ENCODE measurements around the gene CRYBB1. TPM values are rescaled to one million over a fixed set of nuclear protein-coding genes. Genes with fewer than 3 reads are reported as not detected.

The CRYBB1 gene
- total and polyA plus RNA-seq, 4 donors = 1.4 to 3.6 (median 3.2) TPM

- 80% methylated on average over 3 of the region's 4 CpGs for whole genome bisulfite sequencing (ENCODE audit: insufficient coverage)
- no peak for DNase-seq (ENCODE audit: low read depth in 4 of 6, low spot score in 6 of 6)
- Histone ChIP-seq H3K4me1 (ENCODE audit: control insufficient read depth, insufficient read depth, low read length) (peaks cover 4% of the 10 kb centered on the region), H3K27me3 (ENCODE audit: control insufficient read depth, insufficient read depth, low read length) (no peaks in the 10 kb centered on the region), H3K27ac (ENCODE audit: low read depth, low read length) (no peak overlapping the region), H3K36me3 (ENCODE audit: control insufficient read depth, insufficient read depth, low read length) (no peaks in the 10 kb centered on the region), H3K4me3 (ENCODE audit: low read depth, low read length) (no peak overlapping the region), H3K9me3 (ENCODE audit: control insufficient read depth, insufficient read depth, low read length) (no peaks in the 10 kb centered on the region)
Measured at GRCh38 chr22:26597026-26597425, 20.8 kb downstream of the CRYBB1 start.

- Histone ChIP-seq H3K4me3 (ENCODE audit: low read depth, low read length) (no peak overlapping the region), H3K27me3 (ENCODE audit: control insufficient read depth, insufficient read depth, low read length) (no peaks in the 10 kb centered on the region), H3K27ac (ENCODE audit: low read depth, low read length) (no peak overlapping the region), H3K4me1 (ENCODE audit: control insufficient read depth, insufficient read depth, low read length) (peaks cover 12% of the 10 kb centered on the region), H3K9me3 (ENCODE audit: control insufficient read depth, insufficient read depth, low read length) (no peaks in the 10 kb centered on the region), H3K36me3 (ENCODE audit: control insufficient read depth, insufficient read depth, low read length) (no peaks in the 10 kb centered on the region)
- no CpG with 5 or more reads among the region's 1 CpG for WGBS (ENCODE audit: insufficient coverage)
- DNase-seq (ENCODE audit: low read depth in 4 of 6, low spot score in 6 of 6) = no peak
Measured at GRCh38 chr22:26593763-26594162, 24.1 kb downstream of the CRYBB1 start.

GRCh38 chr22:26592421-26592891 is 25.4 kb downstream of the CRYBB1 start:
- H3K27ac ChIP-seq (ENCODE audit: low read depth, low read length) = no peak overlapping the region
- no peaks in the 10 kb centered on the region for H3K36me3 ChIP-seq (ENCODE audit: control insufficient read depth, insufficient read depth, low read length)
- H3K4me3 ChIP-seq (ENCODE audit: low read depth, low read length) = no peak overlapping the region
- 85% methylated on average over 4 of the region's 4 CpGs for WGBS (ENCODE audit: insufficient coverage)
- peaks cover 15% of the 10 kb centered on the region for H3K4me1 ChIP-seq (ENCODE audit: control insufficient read depth, insufficient read depth, low read length)
- H3K9me3 ChIP-seq (ENCODE audit: control insufficient read depth, insufficient read depth, low read length) = peaks cover 1% of the 10 kb centered on the region
- no peak for DNase-seq (ENCODE audit: low read depth in 4 of 6, low spot score in 6 of 6)
- no peaks in the 10 kb centered on the region for H3K27me3 ChIP-seq (ENCODE audit: control insufficient read depth, insufficient read depth, low read length)

GRCh38 chr22:26589845-26590736 is 27.7 kb downstream of the CRYBB1 start, which contains the start of gene TPST2:
Gene TPST2, minus strand, starts transcription at chr22:26590132. Its CDS starts 48,502 bp downstream, at chr22:26541630.
- WGBS (ENCODE audit: insufficient coverage) = 1% methylated on average over 66 of the region's 72 CpGs
- Histone ChIP-seq H3K36me3 (ENCODE audit: control insufficient read depth, insufficient read depth, low read length) (no peaks in the 10 kb centered on the region), H3K27ac (ENCODE audit: low read depth, low read length) (no peak within 1 kb of the TSS), H3K4me1 (ENCODE audit: control insufficient read depth, insufficient read depth, low read length) (peaks cover 20% of the 10 kb centered on the region), H3K4me3 (ENCODE audit: low read depth, low read length) (peak within 1 kb of the TSS; percentile 65), H3K27me3 (ENCODE audit: control insufficient read depth, insufficient read depth, low read length) (no peaks in the 10 kb centered on the region), H3K9me3 (ENCODE audit: control insufficient read depth, insufficient read depth, low read length) (peaks cover 1% of the 10 kb centered on the region)
- peak; percentile 38 to 92 (median 58) for DNase-seq (ENCODE audit: low read depth in 4 of 6, low spot score in 6 of 6)

GRCh38 chr22:26589367-26589844 is 28.4 kb downstream of the CRYBB1 start:
- Histone ChIP-seq H3K4me1 (ENCODE audit: control insufficient read depth, insufficient read depth, low read length) (peaks cover 23% of the 10 kb centered on the region), H3K27ac (ENCODE audit: low read depth, low read length) (no peak overlapping the region), H3K4me3 (ENCODE audit: low read depth, low read length) (peak overlapping the region; percentile 53), H3K9me3 (ENCODE audit: control insufficient read depth, insufficient read depth, low read length) (peaks cover 1% of the 10 kb centered on the region), H3K36me3 (ENCODE audit: control insufficient read depth, insufficient read depth, low read length) (no peaks in the 10 kb centered on the region), H3K27me3 (ENCODE audit: control insufficient read depth, insufficient read depth, low read length) (no peaks in the 10 kb centered on the region)
- no peak for DNase-seq (ENCODE audit: low read depth in 4 of 6, low spot score in 6 of 6)
- 0% methylated on average over 38 of the region's 44 CpGs for WGBS (ENCODE audit: insufficient coverage)

GRCh38 chr22:26588729-26589366 is 29.0 kb downstream of the CRYBB1 start:
- WGBS (ENCODE audit: insufficient coverage) = 64% methylated on average over 9 of the region's 14 CpGs
- Histone ChIP-seq H3K4me3 (ENCODE audit: low read depth, low read length) (peak overlapping the region; percentile 53), H3K27me3 (ENCODE audit: control insufficient read depth, insufficient read depth, low read length) (no peaks in the 10 kb centered on the region), H3K9me3 (ENCODE audit: control insufficient read depth, insufficient read depth, low read length) (peaks cover 1% of the 10 kb centered on the region), H3K27ac (ENCODE audit: low read depth, low read length) (no peak overlapping the region), H3K36me3 (ENCODE audit: control insufficient read depth, insufficient read depth, low read length) (no peaks in the 10 kb centered on the region), H3K4me1 (ENCODE audit: control insufficient read depth, insufficient read depth, low read length) (peaks cover 23% of the 10 kb centered on the region)
- peak in 1 of 6 donors; percentile 15 for DNase-seq (ENCODE audit: low read depth in 4 of 6, low spot score in 6 of 6)

GRCh38 chr22:26587991-26588613 is 29.7 kb downstream of the CRYBB1 start:
- no peak for DNase-seq (ENCODE audit: low read depth in 4 of 6, low spot score in 6 of 6)
- Histone ChIP-seq H3K36me3 (ENCODE audit: control insufficient read depth, insufficient read depth, low read length) (no peaks in the 10 kb centered on the region), H3K9me3 (ENCODE audit: control insufficient read depth, insufficient read depth, low read length) (peaks cover 1% of the 10 kb centered on the region), H3K4me3 (ENCODE audit: low read depth, low read length) (no peak overlapping the region), H3K27me3 (ENCODE audit: control insufficient read depth, insufficient read depth, low read length) (no peaks in the 10 kb centered on the region), H3K4me1 (ENCODE audit: control insufficient read depth, insufficient read depth, low read length) (peaks cover 23% of the 10 kb centered on the region), H3K27ac (ENCODE audit: low read depth, low read length) (no peak overlapping the region)
- WGBS (ENCODE audit: insufficient coverage) = no CpG with 5 or more reads among the region's 4 CpGs

- peaks cover 1% of the 10 kb centered on the region for H3K9me3 ChIP-seq (ENCODE audit: control insufficient read depth, insufficient read depth, low read length)
- no peak overlapping the region for H3K27ac ChIP-seq (ENCODE audit: low read depth, low read length)
- peaks cover 23% of the 10 kb centered on the region for H3K4me1 ChIP-seq (ENCODE audit: control insufficient read depth, insufficient read depth, low read length)
- no peaks in the 10 kb centered on the region for H3K36me3 ChIP-seq (ENCODE audit: control insufficient read depth, insufficient read depth, low read length)
- no peak for DNase-seq (ENCODE audit: low read depth in 4 of 6, low spot score in 6 of 6)
- H3K27me3 ChIP-seq (ENCODE audit: control insufficient read depth, insufficient read depth, low read length) = no peaks in the 10 kb centered on the region
- H3K4me3 ChIP-seq (ENCODE audit: low read depth, low read length) = no peak overlapping the region
- WGBS (ENCODE audit: insufficient coverage) = 86% methylated on average over 9 of the region's 11 CpGs
Measured at GRCh38 chr22:26586556-26587325, 31.1 kb downstream of the CRYBB1 start.
